ENCODE data around the gene SCAMP4.
A peak's percentile ranks its signal among the peaks of the same experiment; 100 is the strongest.

SCAMP4 gene

GRCh38 chr19:1942078-1942933 is 37.1 kb downstream of the SCAMP4 start:
- peak; percentile 65 for DNase-seq

GRCh38 chr19:1942934-1943555 is 37.8 kb downstream of the SCAMP4 start:
- DNase-seq = no peak

GRCh38 chr19:1943661-1944087 is 38.5 kb downstream of the SCAMP4 start:
- no peak for DNase-seq

- DNase-seq = no peak
These were observed 39.1 kb downstream of the SCAMP4 start for GRCh38 chr19:1944088-1944915.

GRCh38 chr19:1944916-1945561 is 39.8 kb downstream of the SCAMP4 start:
- DNase-seq = no peak

GRCh38 chr19:1945899-1946298 is 40.7 kb downstream of the SCAMP4 start:
- DNase-seq = peak; percentile 29

GRCh38 chr19:1947651-1948209 is 42.5 kb downstream of the SCAMP4 start:
- no peak for DNase-seq

- no peak for DNase-seq
These were observed 44.3 kb downstream of the SCAMP4 start for GRCh38 chr19:1949304-1950101.

- DNase-seq = no peak
These were observed 45.4 kb downstream of the SCAMP4 start for GRCh38 chr19:1950640-1951039.

- DNase-seq = no peak
These were observed 47.4 kb downstream of the SCAMP4 start for GRCh38 chr19:1952635-1953034.

- DNase-seq = no peak
These were observed 47.8 kb downstream of the SCAMP4 start for GRCh38 chr19:1953037-1953436.

GRCh38 chr19:1953441-1954094 is 48.4 kb downstream of the SCAMP4 start:
- DNase-seq = no peak

GRCh38 chr19:1954532-1954933 is 49.3 kb downstream of the SCAMP4 start:
- no peak for DNase-seq

- DNase-seq = no peak
These were observed 50.2 kb downstream of the SCAMP4 start for GRCh38 chr19:1955171-1956121.

- DNase-seq = no peak
These were observed 50.9 kb downstream of the SCAMP4 start for GRCh38 chr19:1956122-1956494.

GRCh38 chr19:1956868-1957492 is 51.8 kb downstream of the SCAMP4 start:
- DNase-seq = no peak

GRCh38 chr19:1957562-1958248 is 52.5 kb downstream of the SCAMP4 start:
- no peak for DNase-seq

GRCh38 chr19:1959928-1960589 is 54.9 kb downstream of the SCAMP4 start:
- DNase-seq = no peak

All from stimulated activated CD4-positive, alpha-beta T cell treated with anti-CD3 and anti-CD28 coated beads, Interleukin-1b, Interleukin-23, amount 100 ng/mL, for 48 hours (primary cell).